Measurements from ENCODE around the gene CD160. TPM values are rescaled to one million over a fixed set of nuclear protein-coding genes. Genes with fewer than 3 reads are reported as not detected.
"Not testable (repeated sequence)": the region's sequence is repeated elsewhere in the genome, so short reads cannot be mapped to it uniquely, and the experiment has no call there.

The CD160 gene
- total RNA-seq (ENCODE audit: unreplicated experiment): not detected
- long read RNA-seq: 0 reads

- H3K27ac Mint-ChIP-seq (ENCODE audit: unreplicated experiment): no peak within 1 kb of the TSS
- peaks cover 7% of the 10 kb centered on the region for H3K9me3 Mint-ChIP-seq (ENCODE audit: unreplicated experiment)
- H3K4me1 Mint-ChIP-seq (ENCODE audit: low read depth, unreplicated experiment): peaks cover 18% of the 10 kb centered on the region
- DNase-seq: no peak
- TF ChIP-seq, protein P1, sequence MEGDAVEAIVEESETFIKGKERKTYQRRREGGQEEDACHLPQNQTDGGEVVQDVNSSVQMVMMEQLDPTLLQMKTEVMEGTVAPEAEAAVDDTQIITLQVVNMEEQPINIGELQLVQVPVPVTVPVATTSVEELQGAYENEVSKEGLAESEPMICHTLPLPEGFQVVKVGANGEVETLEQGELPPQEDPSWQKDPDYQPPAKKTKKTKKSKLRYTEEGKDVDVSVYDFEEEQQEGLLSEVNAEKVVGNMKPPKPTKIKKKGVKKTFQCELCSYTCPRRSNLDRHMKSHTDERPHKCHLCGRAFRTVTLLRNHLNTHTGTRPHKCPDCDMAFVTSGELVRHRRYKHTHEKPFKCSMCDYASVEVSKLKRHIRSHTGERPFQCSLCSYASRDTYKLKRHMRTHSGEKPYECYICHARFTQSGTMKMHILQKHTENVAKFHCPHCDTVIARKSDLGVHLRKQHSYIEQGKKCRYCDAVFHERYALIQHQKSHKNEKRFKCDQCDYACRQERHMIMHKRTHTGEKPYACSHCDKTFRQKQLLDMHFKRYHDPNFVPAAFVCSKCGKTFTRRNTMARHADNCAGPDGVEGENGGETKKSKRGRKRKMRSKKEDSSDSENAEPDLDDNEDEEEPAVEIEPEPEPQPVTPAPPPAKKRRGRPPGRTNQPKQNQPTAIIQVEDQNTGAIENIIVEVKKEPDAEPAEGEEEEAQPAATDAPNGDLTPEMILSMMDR (IDR thresholded peaks at IDR 0.05; ENCODE audit: partially characterized antibody, unreplicated experiment): no peak
- H3K4me3 Mint-ChIP-seq (ENCODE audit: unreplicated experiment): no peak within 1 kb of the TSS
- H3K27me3 Mint-ChIP-seq (ENCODE audit: unreplicated experiment): peaks cover 10% of the 10 kb centered on the region
- H3K36me3 Mint-ChIP-seq (ENCODE audit: unreplicated experiment): no peaks in the 10 kb centered on the region
Observed at GRCh38 chr1:145719230-145720079, at the start of gene CD160. CD160 (plus strand) TSS chr1:145719499; CDS start chr1:145728328, 8,829 bp downstream.

- not testable (repeated sequence) for H3K27ac Mint-ChIP-seq (ENCODE audit: unreplicated experiment); DNase-seq; H3K36me3 Mint-ChIP-seq (ENCODE audit: unreplicated experiment); H3K9me3 Mint-ChIP-seq (ENCODE audit: unreplicated experiment); H3K27me3 Mint-ChIP-seq (ENCODE audit: unreplicated experiment); H3K4me1 Mint-ChIP-seq (ENCODE audit: low read depth, unreplicated experiment); H3K4me3 Mint-ChIP-seq (ENCODE audit: unreplicated experiment)
Observed at GRCh38 chr1:145670995-145671745, 48.1 kb upstream of the CD160 start.

- not testable (repeated sequence) for DNase-seq; H3K27ac Mint-ChIP-seq (ENCODE audit: unreplicated experiment); H3K36me3 Mint-ChIP-seq (ENCODE audit: unreplicated experiment); H3K4me1 Mint-ChIP-seq (ENCODE audit: low read depth, unreplicated experiment); H3K4me3 Mint-ChIP-seq (ENCODE audit: unreplicated experiment); H3K9me3 Mint-ChIP-seq (ENCODE audit: unreplicated experiment); H3K27me3 Mint-ChIP-seq (ENCODE audit: unreplicated experiment)
Observed at GRCh38 chr1:145673217-145673616, 46.1 kb upstream of the CD160 start.

DNA sequence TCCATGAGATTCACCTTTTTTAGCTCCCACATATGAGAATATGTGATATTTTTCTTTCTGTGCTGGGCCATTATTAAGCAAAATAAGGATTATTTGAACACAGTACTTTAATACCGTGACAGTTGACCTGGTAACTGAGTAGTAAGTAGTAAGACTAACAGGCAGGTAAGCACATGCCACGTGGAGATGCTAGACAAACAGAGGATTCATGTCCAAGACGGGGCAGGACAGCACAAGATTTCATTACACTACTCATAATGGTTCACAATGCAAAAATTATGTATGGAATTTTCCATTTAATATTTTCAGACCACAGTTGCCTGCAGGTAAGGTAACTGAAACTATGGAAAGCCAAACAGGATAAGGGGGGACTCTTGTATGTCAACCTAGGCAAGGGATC, 34.4 kb upstream of the CD160 start:
- not testable (repeated sequence) for DNase-seq; H3K27me3 Mint-ChIP-seq (ENCODE audit: unreplicated experiment); H3K4me1 Mint-ChIP-seq (ENCODE audit: low read depth, unreplicated experiment); H3K36me3 Mint-ChIP-seq (ENCODE audit: unreplicated experiment); H3K27ac Mint-ChIP-seq (ENCODE audit: unreplicated experiment); H3K4me3 Mint-ChIP-seq (ENCODE audit: unreplicated experiment); H3K9me3 Mint-ChIP-seq (ENCODE audit: unreplicated experiment)

DNA sequence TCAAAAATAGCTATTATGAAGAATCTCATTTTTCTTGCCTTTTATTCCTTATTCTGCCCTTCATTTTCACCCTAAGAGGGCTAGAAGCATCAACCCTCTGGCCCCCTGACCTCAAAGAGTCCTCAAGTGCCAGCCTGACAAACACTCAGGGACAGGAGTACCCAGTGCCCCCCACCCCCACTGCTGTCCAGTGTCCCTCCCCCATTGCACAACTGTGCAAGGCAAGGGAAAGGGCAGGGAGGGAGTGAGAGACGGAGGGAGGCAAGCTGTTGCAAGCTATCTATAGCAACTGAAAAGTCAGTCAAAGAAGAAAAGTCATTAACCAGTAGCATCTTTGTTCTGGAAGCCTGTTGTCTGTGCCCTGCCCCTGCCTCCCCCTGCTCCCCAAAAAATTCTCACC, 33.2 kb upstream of the CD160 start:
- not testable (repeated sequence) for H3K27me3 Mint-ChIP-seq (ENCODE audit: unreplicated experiment); H3K36me3 Mint-ChIP-seq (ENCODE audit: unreplicated experiment); DNase-seq; H3K27ac Mint-ChIP-seq (ENCODE audit: unreplicated experiment); H3K4me3 Mint-ChIP-seq (ENCODE audit: unreplicated experiment); H3K9me3 Mint-ChIP-seq (ENCODE audit: unreplicated experiment); H3K4me1 Mint-ChIP-seq (ENCODE audit: low read depth, unreplicated experiment)

DNA sequence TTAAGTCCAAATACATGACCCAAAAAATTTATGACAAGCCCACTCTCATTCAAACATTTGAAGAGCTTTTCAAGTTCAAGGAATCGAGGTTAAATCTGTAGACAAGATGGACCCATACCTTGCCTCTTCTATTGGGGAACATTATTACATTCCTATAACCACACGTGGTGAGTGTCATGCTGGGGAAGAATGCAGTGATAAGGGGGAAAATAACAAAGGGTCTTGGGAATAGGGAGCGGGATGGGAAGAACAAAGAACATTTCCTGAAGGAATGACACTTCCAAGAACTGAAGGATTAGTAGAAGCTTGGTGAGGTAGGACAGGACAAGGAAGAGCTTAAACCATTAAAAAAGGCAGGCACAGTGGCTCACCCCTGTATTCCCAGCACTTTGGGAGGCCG, 31.0 kb upstream of the CD160 start:
- H3K27me3 Mint-ChIP-seq (ENCODE audit: unreplicated experiment): peaks cover 4% of the 10 kb centered on the region
- peaks cover 5% of the 10 kb centered on the region for H3K36me3 Mint-ChIP-seq (ENCODE audit: unreplicated experiment)
- no peak overlapping the region for H3K4me3 Mint-ChIP-seq (ENCODE audit: unreplicated experiment)
- no peak overlapping the region for H3K27ac Mint-ChIP-seq (ENCODE audit: unreplicated experiment)
- peaks cover 1% of the 10 kb centered on the region for H3K4me1 Mint-ChIP-seq (ENCODE audit: low read depth, unreplicated experiment)
- TF ChIP-seq, protein P1 (IDR thresholded peaks at IDR 0.05; ENCODE audit: partially characterized antibody, unreplicated experiment): no peak
- H3K9me3 Mint-ChIP-seq (ENCODE audit: unreplicated experiment): peaks cover 4% of the 10 kb centered on the region
- no peak for DNase-seq

DNA sequence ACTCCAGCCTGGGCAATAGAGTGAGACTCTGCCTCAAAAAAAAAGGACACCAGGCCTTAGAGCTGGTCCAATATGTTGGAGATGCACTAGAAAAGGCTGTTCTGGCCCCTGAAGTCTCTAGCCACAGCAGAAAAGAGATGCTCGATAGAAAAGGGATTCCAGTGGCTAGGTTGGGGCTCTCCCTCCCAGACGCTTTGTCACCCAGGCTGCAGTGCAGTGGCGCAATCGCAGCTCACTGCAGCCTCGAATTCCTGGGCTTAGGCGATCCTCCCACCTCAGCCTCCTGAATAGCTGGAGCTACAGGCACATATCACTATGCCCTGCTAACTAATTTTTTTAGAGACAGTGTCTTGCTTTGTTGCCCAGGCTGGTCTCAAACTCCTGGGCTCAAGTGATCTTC, 30.4 kb upstream of the CD160 start:
- Mint-ChIP-seq H3K36me3 (ENCODE audit: unreplicated experiment) (peaks cover 5% of the 10 kb centered on the region), H3K9me3 (ENCODE audit: unreplicated experiment) (peaks cover 4% of the 10 kb centered on the region), H3K4me1 (ENCODE audit: low read depth, unreplicated experiment) (peaks cover 1% of the 10 kb centered on the region), H3K4me3 (ENCODE audit: unreplicated experiment) (no peak overlapping the region), H3K27ac (ENCODE audit: unreplicated experiment) (no peak overlapping the region), H3K27me3 (ENCODE audit: unreplicated experiment) (peaks cover 4% of the 10 kb centered on the region)
- no peak for DNase-seq
- TF ChIP-seq, protein P1 (IDR thresholded peaks at IDR 0.05; ENCODE audit: partially characterized antibody, unreplicated experiment): no peak

Data from glutamatergic neuron (in vitro differentiated cells).